K562 (cell line): ENCODE results near the gene AMN1. TPM values are rescaled to one million over a fixed set of nuclear protein-coding genes. Genes with fewer than 3 reads are reported as not detected.

Experiments used
- ESRRA ChIP-seq: fragments of 450-650 bp; IDR thresholded peaks from 2 replicates; pipeline ENCODE4 v1.6.1; 2014; ENCODE audit warnings: low read depth, mild to moderate bottlenecking, moderate library complexity, borderline replicate concordance
- NCOA1 ChIP-seq: fragments of 450-650 bp; IDR thresholded peaks from 2 replicates; pipeline ENCODE4 v1.6.1; 2016; ENCODE audit warnings: low read depth
- NFATC3 ChIP-seq: fragments of 450-650 bp; IDR thresholded peaks from 2 replicates; pipeline ENCODE4 v1.6.1; 2017; ENCODE audit warnings: mild to moderate bottlenecking
- NR4A1 ChIP-seq, 2 experiments: fragments of 250-450 bp in 1 of 2; fragments of 450-650 bp in 1 of 2; sonication (Bioruptor Pico) in 1 of 2; IDR thresholded peaks; 2 replicates each; pipeline versions ENCODE4 v1.4.0 to v1.6.1; 2016 to 2020; ENCODE audit warnings: mild to moderate bottlenecking in 2 of 2, missing compliant biosample characterization in 1 of 2, missing genetic modification characterization in 1 of 2, moderate library complexity in 1 of 2
- RAD51 ChIP-seq: fragments of 450-650 bp; IDR thresholded peaks from 2 replicates; pipeline ENCODE4 v1.7.1; 2016; ENCODE audit warnings: low read depth, mild to moderate bottlenecking, borderline replicate concordance
- SMARCE1 ChIP-seq: fragments of 450-650 bp; IDR thresholded peaks from 2 replicates; pipeline ENCODE4 v1.7.1; 2016; ENCODE audit warnings: mild to moderate bottlenecking
- TOE1 ChIP-seq, 2 experiments: fragments of 450-650 bp in 1 of 2; sonication (generic) in 1 of 2; formaldehyde crosslinking in 1 of 2; IDR thresholded peaks; 2 replicates each; pipeline versions ENCODE4 v1.7.1 to v1.8.0; 2016 to 2022; ENCODE audit warnings: borderline replicate concordance in 2 of 2, mild to moderate bottlenecking in 2 of 2, antibody characterized with exemption in 1 of 2, inconsistent platforms in 1 of 2, low read depth in 1 of 2, missing genetic modification reagents in 1 of 2, moderate library complexity in 1 of 2
- TRIM28 ChIP-seq: fragments of 450-650 bp; IDR thresholded peaks from 2 replicates; pipeline ENCODE4 v1.6.1; 2017
- ZNF23 ChIP-seq: fragments of 250-450 bp; sonication (Bioruptor Pico); IDR thresholded peaks from 2 replicates; pipeline ENCODE4 v1.4.0; 2020; ENCODE audit warnings: mild to moderate bottlenecking
- polyA plus RNA-seq, 8 experiments: library from polyadenylated mRNA; depleted of rRNA in 4 of 8; stranded (reverse) in 5 of 8; unstranded in 3 of 8; fragments of >200 nt; fragmentation: Nextera tagmentation in 2 of 8; fragmentation: Illumina TruSeq in 1 of 8; extraction: Ambion mirVana in 2 of 8; extraction: Trizol in 1 of 8; gene quantifications; 2 replicates each; pipeline versions ENCODE4 v1.2.1 to v1.2.3, GENCODE V29; 2011 to 2014; ENCODE audit warnings: inconsistent platforms in 1 of 8, missing spikeins in 1 of 8
- total RNA-seq, 7 experiments: library from RNA; depleted of rRNA in 6 of 7; stranded (reverse); fragments of >200 nt in 6 of 7; fragmentation: Illumina TruSeq in 2 of 7; extraction: Trizol in 2 of 7; gene quantifications; 2 replicates each; pipeline versions ENCODE4 v1.2.1 to v1.2.3, GENCODE V29; 2011 to 2021; ENCODE audit warnings: low replicate concordance in 1 of 7
- TF ChIP-seq, protein P1 (sequence below), 2 experiments: fragments of 450-650 bp in 1 of 2; IDR thresholded peaks; 2 replicates each; pipeline ENCODE4 v1.6.1; 2011 to 2017; ENCODE audit warnings: low read depth in 2 of 2, antibody characterized with exemption in 1 of 2, borderline replicate concordance in 1 of 2, low read length in 1 of 2, mild to moderate bottlenecking in 1 of 2, mixed read lengths in 1 of 2; ENCODE audit not compliant: control insufficient read depth in 1 of 2
- TF ChIP-seq, protein P2 (sequence below): fragments of 250-450 bp; sonication (Bioruptor Pico); IDR thresholded peaks from 2 replicates; pipeline ENCODE4 v1.5.0; 2022; ENCODE audit warnings: mild to moderate bottlenecking
- TF ChIP-seq, protein P3 (sequence below): fragments of 450-650 bp; IDR thresholded peaks from 2 replicates; pipeline ENCODE4 v1.6.1; 2016; ENCODE audit warnings: mild to moderate bottlenecking
- TF ChIP-seq, protein P4 (sequence below): fragments of 250-450 bp; sonication (Bioruptor Pico); IDR thresholded peaks from 2 replicates; pipeline ENCODE4 v1.9.0; 2021; ENCODE audit warnings: mild to moderate bottlenecking
- TF ChIP-seq, protein P5 (sequence below), 2 experiments: fragments of 450-650 bp in 1 of 2; sonication (generic) in 1 of 2; formaldehyde crosslinking in 1 of 2; IDR thresholded peaks in 1 of 2; conservative IDR thresholded peaks in 1 of 2; 2 replicates each; pipeline versions ENCODE4 v1.6.1 to v1.8.1; 2016 to 2023; ENCODE audit warnings: mild to moderate bottlenecking in 2 of 2, moderate library complexity in 2 of 2, inconsistent platforms in 1 of 2, missing genetic modification reagents in 1 of 2

The AMN1 gene
- total and polyA plus RNA-seq, 9 of the 15 experiments (the other 6 are each of a cell fraction or from before 2014, with no cell fraction given) = 5.2 to 27.6 (median 13.0) TPM

DNA sequence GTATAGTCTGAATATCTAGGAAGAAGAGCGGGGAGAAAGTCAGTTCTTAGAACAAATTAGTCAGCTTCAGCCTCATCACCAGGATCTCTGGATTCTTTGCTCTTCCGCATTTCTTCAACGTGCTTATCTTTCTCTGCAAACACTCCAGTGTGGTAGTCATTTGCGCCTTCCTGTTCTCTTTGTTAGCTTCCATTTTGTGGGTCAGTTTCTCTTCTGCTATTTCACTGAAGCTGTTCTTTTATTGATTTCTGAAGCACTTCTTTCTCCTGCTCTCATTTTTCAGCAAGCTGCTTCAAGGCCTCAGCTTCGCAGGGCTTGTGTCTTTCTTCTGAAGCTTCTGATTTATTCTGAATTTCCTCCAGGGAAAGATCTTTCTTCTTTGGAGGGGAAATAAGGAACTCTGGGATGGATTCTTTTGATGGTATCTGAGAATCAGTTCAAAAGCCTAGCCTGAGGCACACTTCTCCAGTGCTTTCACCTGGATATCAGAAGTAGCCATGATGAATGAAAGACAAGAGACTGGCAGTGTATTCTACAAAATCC, 13.5 kb downstream of the AMN1 start (continued):
- TF ChIP-seq, protein P1, sequence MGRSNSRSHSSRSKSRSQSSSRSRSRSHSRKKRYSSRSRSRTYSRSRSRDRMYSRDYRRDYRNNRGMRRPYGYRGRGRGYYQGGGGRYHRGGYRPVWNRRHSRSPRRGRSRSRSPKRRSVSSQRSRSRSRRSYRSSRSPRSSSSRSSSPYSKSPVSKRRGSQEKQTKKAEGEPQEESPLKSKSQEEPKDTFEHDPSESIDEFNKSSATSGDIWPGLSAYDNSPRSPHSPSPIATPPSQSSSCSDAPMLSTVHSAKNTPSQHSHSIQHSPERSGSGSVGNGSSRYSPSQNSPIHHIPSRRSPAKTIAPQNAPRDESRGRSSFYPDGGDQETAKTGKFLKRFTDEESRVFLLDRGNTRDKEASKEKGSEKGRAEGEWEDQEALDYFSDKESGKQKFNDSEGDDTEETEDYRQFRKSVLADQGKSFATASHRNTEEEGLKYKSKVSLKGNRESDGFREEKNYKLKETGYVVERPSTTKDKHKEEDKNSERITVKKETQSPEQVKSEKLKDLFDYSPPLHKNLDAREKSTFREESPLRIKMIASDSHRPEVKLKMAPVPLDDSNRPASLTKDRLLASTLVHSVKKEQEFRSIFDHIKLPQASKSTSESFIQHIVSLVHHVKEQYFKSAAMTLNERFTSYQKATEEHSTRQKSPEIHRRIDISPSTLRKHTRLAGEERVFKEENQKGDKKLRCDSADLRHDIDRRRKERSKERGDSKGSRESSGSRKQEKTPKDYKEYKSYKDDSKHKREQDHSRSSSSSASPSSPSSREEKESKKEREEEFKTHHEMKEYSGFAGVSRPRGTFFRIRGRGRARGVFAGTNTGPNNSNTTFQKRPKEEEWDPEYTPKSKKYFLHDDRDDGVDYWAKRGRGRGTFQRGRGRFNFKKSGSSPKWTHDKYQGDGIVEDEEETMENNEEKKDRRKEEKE (IDR thresholded peaks at IDR 0.05; ENCODE audit: borderline replicate concordance in 1 of 2, control insufficient read depth in 1 of 2, low read depth in 2 of 2, low read length in 1 of 2) = peak in 1 of 2 experiments; percentile 71; a peak in 1 of 4 replicates
- TF ChIP-seq, protein P2, sequence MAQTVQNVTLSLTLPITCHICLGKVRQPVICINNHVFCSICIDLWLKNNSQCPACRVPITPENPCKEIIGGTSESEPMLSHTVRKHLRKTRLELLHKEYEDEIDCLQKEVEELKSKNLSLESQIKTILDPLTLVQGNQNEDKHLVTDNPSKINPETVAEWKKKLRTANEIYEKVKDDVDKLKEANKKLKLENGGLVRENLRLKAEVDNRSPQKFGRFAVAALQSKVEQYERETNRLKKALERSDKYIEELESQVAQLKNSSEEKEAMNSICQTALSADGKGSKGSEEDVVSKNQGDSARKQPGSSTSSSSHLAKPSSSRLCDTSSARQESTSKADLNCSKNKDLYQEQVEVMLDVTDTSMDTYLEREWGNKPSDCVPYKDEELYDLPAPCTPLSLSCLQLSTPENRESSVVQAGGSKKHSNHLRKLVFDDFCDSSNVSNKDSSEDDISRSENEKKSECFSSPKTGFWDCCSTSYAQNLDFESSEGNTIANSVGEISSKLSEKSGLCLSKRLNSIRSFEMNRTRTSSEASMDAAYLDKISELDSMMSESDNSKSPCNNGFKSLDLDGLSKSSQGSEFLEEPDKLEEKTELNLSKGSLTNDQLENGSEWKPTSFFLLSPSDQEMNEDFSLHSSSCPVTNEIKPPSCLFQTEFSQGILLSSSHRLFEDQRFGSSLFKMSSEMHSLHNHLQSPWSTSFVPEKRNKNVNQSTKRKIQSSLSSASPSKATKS = no peak
- TF ChIP-seq, protein P3, sequence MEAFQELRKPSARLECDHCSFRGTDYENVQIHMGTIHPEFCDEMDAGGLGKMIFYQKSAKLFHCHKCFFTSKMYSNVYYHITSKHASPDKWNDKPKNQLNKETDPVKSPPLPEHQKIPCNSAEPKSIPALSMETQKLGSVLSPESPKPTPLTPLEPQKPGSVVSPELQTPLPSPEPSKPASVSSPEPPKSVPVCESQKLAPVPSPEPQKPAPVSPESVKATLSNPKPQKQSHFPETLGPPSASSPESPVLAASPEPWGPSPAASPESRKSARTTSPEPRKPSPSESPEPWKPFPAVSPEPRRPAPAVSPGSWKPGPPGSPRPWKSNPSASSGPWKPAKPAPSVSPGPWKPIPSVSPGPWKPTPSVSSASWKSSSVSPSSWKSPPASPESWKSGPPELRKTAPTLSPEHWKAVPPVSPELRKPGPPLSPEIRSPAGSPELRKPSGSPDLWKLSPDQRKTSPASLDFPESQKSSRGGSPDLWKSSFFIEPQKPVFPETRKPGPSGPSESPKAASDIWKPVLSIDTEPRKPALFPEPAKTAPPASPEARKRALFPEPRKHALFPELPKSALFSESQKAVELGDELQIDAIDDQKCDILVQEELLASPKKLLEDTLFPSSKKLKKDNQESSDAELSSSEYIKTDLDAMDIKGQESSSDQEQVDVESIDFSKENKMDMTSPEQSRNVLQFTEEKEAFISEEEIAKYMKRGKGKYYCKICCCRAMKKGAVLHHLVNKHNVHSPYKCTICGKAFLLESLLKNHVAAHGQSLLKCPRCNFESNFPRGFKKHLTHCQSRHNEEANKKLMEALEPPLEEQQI = peak; percentile 89
- TF ChIP-seq NFATC3 = no peak
- TF ChIP-seq TOE1 (IDR thresholded peaks at IDR 0.05; ENCODE audit: borderline replicate concordance) = peak; percentile 33; the same call in 1 of the 2 replicates
- no peak for TF ChIP-seq TOE1 (CRISPR knock-in tag; IDR thresholded peaks at IDR 0.05; ENCODE audit: borderline replicate concordance, low read depth)
- TF ChIP-seq SMARCE1 = peak; percentile 96
- TF ChIP-seq NCOA1 = peak; percentile 66; the same call in 1 of the 2 replicates
- TF ChIP-seq RAD51 = no peak; the same call in 1 of the 2 replicates
- TF ChIP-seq ZNF23 (CRISPR knock-in tag) = no peak
- peak; percentile 42; the same call in 1 of the 2 replicates for TF ChIP-seq ESRRA
- TF ChIP-seq NR4A1 (CRISPR knock-in tag; IDR thresholded peaks at IDR 0.05) = no peak
- peak; percentile 49; the same call in 1 of the 2 replicates for TF ChIP-seq NR4A1 (tag; IDR thresholded peaks at IDR 0.05)
- TF ChIP-seq, protein P4, sequence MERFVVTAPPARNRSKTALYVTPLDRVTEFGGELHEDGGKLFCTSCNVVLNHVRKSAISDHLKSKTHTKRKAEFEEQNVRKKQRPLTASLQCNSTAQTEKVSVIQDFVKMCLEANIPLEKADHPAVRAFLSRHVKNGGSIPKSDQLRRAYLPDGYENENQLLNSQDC = peak; percentile 19; the same call in 1 of the 2 replicates
- peak; percentile 61; the same call in 1 of the 2 replicates for TF ChIP-seq TRIM28
- TF ChIP-seq, protein P5, sequence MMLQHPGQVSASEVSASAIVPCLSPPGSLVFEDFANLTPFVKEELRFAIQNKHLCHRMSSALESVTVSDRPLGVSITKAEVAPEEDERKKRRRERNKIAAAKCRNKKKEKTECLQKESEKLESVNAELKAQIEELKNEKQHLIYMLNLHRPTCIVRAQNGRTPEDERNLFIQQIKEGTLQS (IDR thresholded peaks at IDR 0.05) = peak; percentile 76
- TF ChIP-seq, protein P5 (CRISPR knock-in tag; conservative IDR thresholded peaks at IDR 0.05) = no peak
